ENCODE results near the gene ADAM17.

DNA sequence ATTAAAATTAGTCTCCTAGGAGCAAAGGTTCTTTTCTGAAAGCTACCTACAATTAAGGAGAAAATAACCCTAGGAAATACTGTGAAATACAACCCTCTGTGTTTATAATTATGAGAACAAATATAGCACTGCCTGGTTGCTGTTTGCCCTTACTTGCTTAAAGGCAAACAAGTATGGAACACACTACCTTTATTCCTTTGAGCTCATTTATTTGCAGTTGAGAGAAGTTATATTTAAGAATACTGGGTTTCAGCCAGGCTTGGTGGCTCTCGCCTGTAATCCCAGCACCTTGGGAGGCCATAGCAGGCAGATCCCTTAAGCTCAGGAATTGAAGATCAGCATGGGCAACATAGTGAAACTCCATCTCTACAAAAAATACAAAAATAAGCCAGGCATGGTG lies 104.4 kb downstream of the ADAM17 start:
- TF ChIP-seq, protein P1, sequence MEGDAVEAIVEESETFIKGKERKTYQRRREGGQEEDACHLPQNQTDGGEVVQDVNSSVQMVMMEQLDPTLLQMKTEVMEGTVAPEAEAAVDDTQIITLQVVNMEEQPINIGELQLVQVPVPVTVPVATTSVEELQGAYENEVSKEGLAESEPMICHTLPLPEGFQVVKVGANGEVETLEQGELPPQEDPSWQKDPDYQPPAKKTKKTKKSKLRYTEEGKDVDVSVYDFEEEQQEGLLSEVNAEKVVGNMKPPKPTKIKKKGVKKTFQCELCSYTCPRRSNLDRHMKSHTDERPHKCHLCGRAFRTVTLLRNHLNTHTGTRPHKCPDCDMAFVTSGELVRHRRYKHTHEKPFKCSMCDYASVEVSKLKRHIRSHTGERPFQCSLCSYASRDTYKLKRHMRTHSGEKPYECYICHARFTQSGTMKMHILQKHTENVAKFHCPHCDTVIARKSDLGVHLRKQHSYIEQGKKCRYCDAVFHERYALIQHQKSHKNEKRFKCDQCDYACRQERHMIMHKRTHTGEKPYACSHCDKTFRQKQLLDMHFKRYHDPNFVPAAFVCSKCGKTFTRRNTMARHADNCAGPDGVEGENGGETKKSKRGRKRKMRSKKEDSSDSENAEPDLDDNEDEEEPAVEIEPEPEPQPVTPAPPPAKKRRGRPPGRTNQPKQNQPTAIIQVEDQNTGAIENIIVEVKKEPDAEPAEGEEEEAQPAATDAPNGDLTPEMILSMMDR (conservative IDR thresholded peaks at IDR 0.05 in 1 of 2, IDR thresholded peaks at IDR 0.05 in 1 of 2; ENCODE audit: extremely low read depth in 1 of 2, insufficient read depth in 1 of 2, low read depth in 1 of 2, low read length in 2 of 2): no peak
- no peak for TF ChIP-seq EZH2 (IDR thresholded peaks at IDR 0.05; ENCODE audit: borderline replicate concordance, low read length)
